Measurements from ENCODE around the gene CAMK1D.

The CAMK1D gene

DNA sequence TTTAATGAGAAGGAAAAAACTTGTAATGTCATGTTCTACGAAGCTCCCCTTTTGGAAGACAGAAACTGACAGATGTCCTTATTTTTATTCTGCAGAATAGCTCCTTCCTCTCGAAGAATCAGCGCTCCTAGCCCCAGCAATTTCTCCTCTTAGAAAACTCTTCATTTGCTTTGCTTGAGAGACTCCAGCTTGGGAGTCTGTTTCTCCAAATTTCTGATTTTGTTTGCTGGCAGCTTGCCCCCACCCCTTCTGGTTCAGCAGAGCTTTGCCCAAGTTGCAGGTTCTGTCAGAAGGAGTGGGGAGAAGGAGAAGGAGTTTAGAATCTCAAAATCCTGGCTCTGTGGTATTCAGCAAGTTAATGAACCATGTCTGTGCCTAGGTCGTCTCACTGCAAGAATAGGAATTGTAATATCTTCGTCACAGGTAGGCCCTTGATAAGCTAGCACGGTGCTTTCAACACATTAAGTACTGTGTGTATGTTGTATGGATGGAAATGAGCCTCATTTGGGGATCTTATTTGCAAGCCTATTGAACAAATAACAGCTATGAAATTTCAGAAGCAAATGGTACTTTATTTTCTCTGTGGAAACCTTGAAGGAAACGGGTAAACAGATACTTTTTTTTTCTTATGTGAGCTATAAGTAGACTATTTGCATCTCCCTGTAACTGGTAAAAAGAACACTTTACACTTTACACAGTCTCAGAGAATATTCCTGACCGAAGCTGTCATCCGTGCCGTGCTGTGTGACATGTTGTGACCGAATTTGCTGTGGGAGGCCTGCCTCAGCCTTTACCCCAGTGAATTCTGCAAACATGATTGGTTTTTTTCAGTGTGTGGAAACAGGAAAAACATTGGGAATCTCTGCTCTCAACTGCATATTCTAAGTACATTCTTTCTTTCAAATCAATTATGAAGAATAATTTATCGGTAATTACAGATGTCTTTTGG, 290.9 kb downstream of the CAMK1D start:
- H3K27ac ChIP-seq: no peak overlapping the region
- TF ChIP-seq CTCF (IDR thresholded peaks at IDR 0.05): no peak
- H3K4me3 ChIP-seq: no peak overlapping the region
- DNase-seq (ENCODE audit: low spot score): no peak

DNA sequence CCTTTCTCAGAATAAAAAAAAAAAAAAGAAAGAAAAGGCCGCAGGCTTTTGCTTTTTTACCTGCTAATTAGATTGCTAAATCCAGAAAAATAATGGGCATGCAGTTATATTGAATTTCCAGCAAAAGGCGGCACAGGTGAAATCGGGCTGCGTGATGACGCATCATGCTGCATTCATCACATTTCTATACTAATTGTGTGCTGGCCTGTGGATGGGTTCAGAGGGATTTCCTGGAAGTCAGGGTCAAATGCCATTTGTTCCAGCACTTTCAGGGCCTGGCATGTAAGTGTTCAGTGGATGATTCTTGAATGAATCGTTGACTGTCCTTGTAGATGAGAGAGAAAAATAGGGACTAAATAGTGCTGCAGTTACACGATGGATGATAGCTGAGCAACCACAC, 292.7 kb downstream of the CAMK1D start:
- no peak for TF ChIP-seq CTCF (IDR thresholded peaks at IDR 0.05)
- Histone ChIP-seq H3K4me3 (no peak overlapping the region), H3K27ac (no peak overlapping the region)
- no peak for DNase-seq (ENCODE audit: low spot score)

- H3K4me3 ChIP-seq: no peak overlapping the region
- TF ChIP-seq CTCF (IDR thresholded peaks at IDR 0.05): no peak
- no peak overlapping the region for H3K27ac ChIP-seq
- no peak for DNase-seq (ENCODE audit: low spot score)
Measured at GRCh38 chr10:12643279-12643678, 293.9 kb downstream of the CAMK1D start.

GRCh38 chr10:12644380-12645144, 295.2 kb downstream of the CAMK1D start:
- no peak overlapping the region for H3K4me3 ChIP-seq
- no peak for TF ChIP-seq CTCF (IDR thresholded peaks at IDR 0.05)
- no peak overlapping the region for H3K27ac ChIP-seq
- DNase-seq (ENCODE audit: low spot score): no peak

DNA sequence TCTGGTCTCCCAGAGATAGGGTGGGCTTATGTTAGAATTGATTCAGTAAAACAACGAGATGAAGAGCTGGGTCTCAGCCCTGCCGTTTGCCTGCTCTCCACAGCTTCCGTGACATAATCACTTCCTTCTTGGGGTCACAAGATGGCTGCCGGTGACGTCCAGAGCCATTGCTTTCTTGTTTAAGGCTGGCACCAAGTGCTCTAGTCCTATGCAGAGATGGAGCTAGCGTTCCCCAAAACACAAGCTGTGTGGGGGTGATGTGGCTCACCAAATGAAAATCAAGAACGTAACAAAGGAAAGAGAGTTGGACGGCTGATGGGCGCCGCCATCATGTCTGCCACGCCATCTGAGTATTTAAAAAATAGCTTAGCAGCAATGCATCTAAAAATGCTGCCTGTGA, 296.1 kb downstream of the CAMK1D start:
- Histone ChIP-seq H3K4me3 (no peak overlapping the region), H3K27ac (no peak overlapping the region)
- no peak for TF ChIP-seq CTCF (IDR thresholded peaks at IDR 0.05)
- DNase-seq (ENCODE audit: low spot score): no peak

GRCh38 chr10:12649012-12649584, 299.8 kb downstream of the CAMK1D start:
- no peak overlapping the region for H3K4me3 ChIP-seq
- no peak overlapping the region for H3K27ac ChIP-seq
- DNase-seq (ENCODE audit: low spot score): no peak
- TF ChIP-seq CTCF (IDR thresholded peaks at IDR 0.05): no peak
